NB4 (cell line): ENCODE data around the gene CEMP1.

ENCODE experiments used
- MYC ChIP-seq: IDR thresholded peaks from 2 replicates; pipeline ENCODE4 v1.6.1; 2011; ENCODE audit warnings: low read depth, low read length
- POLR2A ChIP-seq: IDR thresholded peaks from 2 replicates; pipeline ENCODE4 v1.6.1; 2011; ENCODE audit warnings: mild to moderate bottlenecking; ENCODE audit not compliant: insufficient read length; ENCODE audit errors: extremely low read depth
- TF ChIP-seq, protein P1 (sequence below): IDR thresholded peaks from one replicate; pipeline ENCODE4 v1.5.1; 2012; ENCODE audit warnings: low read depth, low read length
- TF ChIP-seq, protein P2 (sequence below): IDR thresholded peaks from 2 replicates; pipeline ENCODE4 v1.6.1; 2011; ENCODE audit warnings: low read depth, low read length

DNA sequence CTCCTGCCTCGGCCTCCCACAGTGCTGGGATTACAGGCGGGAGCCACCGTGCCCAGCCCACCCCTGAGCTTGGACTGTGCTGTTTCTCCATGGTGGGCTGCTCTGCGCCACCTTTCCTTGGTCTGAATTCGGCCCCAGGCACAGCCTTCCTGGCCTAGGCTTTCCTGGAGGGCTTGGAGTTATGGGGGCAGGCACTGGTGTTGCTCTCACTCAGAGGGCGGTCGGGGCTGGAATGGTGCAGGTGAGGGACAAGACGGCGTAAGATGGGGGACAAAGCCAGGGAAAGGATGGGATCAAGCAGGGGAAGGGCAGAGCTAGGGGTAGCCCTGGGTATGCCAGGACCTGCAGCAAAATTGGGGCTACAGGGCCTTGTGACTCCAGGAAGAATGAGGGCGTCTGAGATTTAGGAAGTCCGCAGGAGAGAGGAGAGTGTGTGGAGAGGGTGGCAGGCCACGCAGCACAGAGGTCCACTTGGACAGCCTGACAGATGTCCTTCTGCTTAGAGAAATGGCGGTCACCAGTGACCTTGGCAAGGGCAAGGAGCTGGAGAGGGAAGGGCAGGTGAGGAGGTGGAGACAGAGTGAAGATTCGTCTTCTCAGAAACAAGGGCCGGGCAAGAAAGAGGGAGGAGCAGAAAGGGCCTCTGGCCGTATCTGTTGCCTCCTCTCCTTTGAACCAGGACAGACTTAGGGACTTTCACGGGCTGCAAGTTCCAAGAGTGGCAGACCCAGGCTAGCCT, 19.0 kb downstream of the CEMP1 start:
- TF ChIP-seq, protein P1, sequence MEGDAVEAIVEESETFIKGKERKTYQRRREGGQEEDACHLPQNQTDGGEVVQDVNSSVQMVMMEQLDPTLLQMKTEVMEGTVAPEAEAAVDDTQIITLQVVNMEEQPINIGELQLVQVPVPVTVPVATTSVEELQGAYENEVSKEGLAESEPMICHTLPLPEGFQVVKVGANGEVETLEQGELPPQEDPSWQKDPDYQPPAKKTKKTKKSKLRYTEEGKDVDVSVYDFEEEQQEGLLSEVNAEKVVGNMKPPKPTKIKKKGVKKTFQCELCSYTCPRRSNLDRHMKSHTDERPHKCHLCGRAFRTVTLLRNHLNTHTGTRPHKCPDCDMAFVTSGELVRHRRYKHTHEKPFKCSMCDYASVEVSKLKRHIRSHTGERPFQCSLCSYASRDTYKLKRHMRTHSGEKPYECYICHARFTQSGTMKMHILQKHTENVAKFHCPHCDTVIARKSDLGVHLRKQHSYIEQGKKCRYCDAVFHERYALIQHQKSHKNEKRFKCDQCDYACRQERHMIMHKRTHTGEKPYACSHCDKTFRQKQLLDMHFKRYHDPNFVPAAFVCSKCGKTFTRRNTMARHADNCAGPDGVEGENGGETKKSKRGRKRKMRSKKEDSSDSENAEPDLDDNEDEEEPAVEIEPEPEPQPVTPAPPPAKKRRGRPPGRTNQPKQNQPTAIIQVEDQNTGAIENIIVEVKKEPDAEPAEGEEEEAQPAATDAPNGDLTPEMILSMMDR: no peak
- no peak for TF ChIP-seq POLR2A
- TF ChIP-seq, protein P2, sequence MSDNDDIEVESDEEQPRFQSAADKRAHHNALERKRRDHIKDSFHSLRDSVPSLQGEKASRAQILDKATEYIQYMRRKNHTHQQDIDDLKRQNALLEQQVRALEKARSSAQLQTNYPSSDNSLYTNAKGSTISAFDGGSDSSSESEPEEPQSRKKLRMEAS: no peak
- TF ChIP-seq MYC: no peak
